NCI-H2227 (cell line): ENCODE results near the gene RAB17.

Experiments
- DNase-seq: peaks from one replicate; lab custom pipeline; 2025; ENCODE audit not compliant: unreplicated experiment; lab: John Stamatoyannopoulos, UW

Gene RAB17

DNA sequence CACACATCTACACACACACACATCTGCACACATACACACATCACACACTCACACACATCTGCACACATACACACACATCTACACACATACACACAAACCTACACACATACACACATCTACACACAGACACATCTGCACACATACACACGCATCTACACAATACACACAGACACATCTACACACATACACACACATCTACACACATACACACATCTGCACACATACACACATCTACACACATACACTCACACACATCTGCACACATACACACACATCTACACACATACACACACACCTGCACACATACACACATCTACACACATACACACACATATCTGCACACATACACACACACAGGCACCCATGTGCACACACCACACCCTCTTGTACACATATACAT, 24.6 kb downstream of the RAB17 start:
- no peak for DNase-seq

DNA sequence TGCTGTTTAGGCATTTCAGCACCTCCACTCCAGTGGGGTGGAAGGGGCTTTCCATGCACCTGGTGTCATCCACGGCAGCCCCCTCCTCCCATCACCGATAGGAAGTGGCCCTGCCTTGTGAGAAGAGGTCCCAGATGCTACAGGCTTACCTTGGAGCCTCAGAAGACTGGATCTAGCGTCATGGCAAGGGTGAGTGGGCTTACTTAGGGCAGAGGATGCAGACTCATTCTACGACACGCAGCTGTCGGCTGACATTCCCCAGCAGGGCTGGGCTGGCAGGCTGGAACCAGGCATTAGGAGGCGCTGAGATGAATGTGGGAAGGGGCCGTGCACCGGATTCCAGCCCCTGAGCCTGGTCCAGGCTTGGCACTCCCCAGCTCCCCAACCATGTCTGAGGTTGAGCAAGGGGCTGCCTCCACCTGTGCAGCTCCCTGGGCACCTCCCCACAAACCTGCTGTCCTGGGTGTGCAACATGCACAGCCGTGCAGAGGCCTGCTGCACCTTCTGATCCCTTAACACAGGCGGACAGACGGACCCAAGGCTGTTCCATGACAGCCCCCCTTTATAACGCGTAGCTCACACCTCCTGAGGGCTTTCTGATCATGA, 25.9 kb downstream of the RAB17 start:
- no peak for DNase-seq

DNA sequence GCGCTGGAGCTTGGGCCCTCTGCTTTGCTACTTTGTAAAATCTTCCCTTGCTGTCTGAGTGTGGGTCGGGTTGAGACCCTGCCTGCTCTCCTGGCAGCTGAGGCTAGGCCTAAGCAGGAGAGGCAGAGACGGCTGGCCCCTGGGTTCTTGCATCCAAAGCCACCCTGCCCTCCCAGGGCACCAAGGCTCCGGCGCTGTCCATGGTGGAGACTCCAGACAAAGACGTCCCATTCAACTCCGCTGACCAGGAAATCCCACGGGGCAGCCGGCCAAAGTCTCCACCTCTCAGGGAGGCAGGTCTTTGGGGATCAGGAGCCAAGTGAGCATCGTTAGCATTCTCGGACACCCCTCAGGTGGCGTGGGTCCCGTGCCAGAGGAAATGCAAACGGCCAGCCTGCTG, 26.7 kb downstream of the RAB17 start:
- no peak for DNase-seq

DNA sequence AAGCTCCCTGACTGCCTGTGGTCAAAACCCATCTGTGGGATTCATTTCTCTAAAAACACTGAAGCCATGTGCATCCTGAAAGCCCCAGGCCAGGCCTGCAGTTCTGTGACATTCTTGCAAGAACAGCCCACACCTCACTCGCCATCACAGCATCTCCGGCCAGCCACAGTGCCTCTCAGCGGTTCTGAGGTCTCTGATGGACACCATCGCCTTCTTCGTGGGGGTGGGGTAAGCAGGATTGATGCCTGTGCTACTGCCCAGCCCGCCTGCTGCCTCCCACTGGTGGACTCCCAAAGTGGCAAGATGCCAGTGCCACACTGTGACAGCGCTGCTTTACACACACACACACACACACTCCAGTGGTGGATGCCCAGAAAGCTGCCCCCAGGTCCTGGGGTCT, 29.3 kb downstream of the RAB17 start:
- no peak for DNase-seq

DNA sequence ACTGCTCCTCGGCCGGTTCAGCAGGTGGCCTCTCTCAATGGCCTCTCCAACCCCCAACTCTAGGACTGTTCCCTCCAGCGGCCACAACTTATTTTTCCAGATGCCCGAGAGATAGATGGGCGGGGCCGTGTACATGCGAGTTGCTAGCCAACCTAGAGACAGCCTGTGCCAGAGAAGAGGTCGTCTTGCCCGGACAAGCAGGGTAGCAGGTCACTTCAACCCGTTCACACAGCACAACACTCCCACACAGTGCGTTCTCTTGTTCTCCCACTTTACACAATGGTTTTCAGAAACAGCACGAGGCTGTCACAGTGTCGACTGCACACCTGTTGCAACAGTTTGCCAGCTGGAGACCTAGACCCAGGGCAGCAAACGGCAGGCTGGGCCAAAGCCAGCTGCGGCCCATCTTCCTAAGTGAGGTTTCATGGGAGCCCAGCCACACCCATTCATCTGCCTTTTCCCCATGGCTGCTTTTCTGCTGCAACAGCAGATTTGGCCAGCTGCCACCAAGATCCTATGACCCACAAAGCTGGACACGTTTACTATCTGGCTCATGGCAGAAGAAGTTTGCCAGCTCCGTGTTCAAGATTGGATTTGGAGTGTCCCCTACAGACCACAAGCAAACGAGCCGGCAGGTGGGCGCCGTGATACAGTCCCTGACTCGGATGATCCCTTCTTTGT, 31.4 kb downstream of the RAB17 start:
- DNase-seq: peak; percentile 19

DNA sequence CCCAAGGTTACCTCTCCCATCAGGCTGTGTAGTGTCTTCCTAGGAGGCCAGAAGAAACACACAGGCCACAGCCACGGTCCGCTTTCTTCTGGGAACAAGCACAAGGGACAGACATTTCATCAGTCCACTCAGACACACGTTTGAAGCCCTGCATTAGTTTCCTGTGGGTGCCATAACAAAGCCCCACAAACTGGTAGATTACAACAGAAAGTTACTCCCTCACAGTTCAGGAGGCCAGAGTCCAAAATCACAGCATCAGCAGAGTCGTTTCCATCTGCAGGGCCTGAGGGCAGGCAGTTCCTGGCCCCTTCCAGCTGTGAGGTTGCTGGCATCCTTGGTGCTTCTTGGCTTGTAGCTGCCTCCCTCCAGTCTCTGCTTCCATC, 32.9 kb downstream of the RAB17 start:
- DNase-seq: no peak

DNA sequence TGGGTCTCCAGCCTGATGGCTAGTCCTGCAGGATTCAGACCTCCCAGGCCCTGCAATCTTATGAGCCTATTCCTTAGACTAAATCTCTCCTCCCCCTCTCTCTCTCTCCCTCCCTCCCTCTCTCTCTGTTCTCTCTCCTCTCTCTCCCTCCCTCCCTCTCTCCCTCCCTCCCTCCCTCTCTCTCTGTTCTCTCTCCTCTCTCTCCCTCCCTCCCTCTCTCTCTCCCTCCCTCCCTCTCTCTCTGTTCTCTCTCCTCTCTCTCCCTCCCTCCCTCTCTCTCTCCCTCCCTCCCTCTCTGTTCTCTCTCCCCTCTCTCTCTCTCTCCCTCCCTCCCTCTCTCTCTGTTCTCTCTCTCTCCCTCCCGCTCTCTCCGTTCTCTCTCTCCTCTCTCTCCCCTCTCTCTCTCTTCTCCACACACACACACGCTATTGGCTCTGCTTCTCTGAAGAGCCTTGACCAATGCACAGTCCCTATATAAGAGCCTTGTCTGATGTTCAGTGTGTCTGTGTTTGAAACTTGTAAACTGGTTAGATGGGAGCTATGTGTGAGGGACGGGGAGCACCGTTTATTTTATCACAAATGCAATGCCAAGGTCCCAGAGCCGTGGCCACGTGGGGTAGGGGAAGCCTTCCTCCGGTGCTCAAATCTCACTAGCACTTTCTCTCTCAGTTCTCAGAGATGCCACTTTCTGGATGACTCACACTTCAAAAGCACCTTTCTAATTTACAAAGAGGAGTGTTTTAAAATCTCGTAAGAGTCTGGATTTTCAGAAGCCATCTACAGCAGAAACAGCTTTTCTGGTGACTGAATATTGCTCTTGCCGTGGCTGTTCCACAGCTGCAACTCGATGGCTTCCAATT, 33.5 kb downstream of the RAB17 start:
- no peak for DNase-seq

DNA sequence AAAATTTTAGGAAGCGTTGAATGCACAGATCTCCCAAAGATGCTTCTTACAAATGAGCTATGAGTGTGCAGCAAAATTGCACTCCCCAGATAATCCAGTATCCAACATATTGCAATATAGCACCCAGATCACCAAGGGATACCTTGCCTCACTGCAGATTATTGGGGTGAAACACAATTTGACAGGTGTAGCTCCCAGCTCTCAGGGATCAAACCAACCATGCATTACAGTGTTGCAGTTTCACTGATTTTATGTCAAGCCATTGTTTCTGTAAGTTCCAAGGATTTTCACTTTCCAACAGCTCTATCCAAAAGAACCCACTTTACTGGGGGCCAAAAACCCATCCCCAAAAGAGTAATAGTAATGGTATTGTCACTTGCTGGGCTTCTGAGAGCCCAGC, 35.0 kb downstream of the RAB17 start:
- no peak for DNase-seq

DNA sequence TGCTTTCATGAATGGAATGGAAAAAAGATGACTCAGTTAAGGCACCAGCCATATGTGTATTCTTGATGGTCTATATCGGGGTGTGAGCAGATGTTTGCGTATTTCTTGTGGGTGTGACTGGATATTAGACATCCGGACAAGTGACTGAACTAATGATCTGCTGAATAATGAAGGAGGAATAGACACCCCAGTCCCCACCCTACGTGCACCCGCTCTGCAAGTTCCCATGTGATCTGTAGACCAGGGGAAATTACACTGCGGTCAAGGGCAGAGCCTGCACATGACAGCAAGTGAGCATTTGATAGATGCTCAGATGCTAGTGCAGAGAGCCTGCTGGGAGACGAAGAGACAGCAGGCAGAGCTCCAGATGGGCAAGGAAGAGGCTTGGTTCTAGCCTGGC, 36.6 kb downstream of the RAB17 start:
- no peak for DNase-seq

DNA sequence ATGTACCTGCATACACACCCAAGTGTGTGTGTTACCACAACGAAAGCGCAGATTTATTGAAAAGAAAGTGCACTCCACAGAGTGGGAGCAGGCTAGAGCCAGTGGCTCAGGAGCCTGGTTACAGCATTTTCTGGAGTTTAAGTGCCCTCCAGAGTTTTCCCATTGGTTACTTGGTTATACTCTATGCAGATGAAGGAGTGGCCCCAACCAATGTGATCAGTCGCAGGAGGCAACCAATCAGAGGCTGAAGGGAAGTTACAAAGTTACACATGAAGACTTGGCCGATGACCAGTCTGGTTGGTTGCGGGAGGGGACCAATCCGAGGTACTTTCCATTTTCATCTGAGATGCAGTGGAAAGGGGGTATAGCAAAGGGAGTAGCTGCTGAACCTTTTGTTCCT, 37.6 kb downstream of the RAB17 start:
- DNase-seq: no peak

DNA sequence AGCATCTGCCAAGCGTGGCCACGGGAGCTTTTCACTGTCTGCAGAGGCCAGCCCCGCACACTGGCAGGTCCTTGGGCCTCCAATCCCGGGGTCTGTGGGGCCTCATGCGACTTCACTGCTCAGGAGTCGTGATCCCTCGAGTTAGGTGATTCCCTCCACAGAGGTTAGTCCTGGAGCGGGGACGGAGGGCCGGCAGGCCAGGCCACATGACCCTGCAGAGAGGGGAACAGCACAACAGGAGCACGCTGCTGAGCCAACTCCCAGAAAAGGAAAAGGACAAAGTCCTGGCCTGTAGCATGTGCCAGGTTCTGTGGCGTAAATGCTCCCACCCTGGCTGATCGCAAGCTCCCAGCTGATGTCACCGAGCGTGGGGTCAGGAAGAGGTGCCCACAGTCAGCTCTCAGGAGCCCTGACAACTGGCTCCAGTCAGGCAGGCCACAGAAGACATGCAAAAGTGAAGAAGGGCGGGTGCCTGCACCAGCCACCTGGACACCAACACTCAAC, 39.4 kb downstream of the RAB17 start:
- no peak for DNase-seq

DNA sequence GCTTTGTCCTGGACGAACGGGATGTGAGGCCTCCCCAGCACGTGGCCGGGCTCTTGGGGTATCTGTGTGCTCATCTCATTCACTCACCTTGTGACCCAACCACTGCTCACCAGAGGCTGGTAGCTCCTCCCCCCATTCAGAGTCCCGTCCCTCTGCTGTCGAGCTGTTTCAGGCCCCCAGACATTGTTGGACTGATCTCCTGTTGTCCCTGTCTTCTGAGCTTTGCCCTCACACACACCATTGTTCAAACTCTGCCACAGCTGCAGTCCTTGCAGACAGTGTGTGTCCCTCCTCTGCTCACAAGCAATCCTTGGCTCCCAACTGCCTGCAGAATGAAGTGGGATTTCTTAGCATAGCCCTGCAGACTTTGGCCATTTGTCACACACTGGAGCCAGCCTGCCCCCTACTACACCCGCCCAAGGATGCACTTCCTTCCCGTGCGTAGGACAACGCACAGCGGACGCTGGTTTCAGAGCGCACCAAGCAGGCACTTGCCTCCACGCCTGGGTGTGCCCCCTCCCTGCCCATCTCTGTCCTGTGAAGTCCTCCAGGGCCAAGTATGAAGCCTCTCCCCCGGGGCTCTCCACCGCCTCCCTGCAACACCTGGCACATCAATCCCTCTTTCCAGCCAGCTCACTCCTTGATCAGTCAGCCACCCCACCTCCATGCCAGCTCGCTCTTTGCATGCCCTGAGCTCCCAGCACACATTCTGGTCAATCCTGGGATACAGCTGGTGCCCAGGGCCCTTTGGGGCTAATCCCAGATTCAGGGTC, 40.7 kb downstream of the RAB17 start:
- no peak for DNase-seq

DNA sequence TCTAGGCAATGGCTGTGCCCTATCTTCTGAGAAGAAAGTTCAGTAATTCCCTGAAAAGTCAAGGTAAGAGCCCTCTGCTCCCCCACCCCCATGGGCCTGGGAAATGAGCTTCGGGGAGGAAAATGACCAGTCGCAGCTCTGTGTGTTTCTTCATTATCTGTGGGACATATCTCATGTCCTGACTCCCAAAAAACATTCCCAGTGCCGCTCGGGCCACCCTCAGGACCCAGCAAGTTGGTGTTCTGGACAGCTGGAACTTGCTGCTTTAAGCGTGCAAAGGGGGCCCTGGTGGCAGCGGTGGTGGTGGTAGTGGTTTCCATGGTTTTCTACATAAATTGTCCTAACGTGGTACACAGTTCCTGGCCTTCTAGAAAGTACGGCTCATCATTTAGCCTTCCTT, 41.3 kb downstream of the RAB17 start:
- no peak for DNase-seq

DNA sequence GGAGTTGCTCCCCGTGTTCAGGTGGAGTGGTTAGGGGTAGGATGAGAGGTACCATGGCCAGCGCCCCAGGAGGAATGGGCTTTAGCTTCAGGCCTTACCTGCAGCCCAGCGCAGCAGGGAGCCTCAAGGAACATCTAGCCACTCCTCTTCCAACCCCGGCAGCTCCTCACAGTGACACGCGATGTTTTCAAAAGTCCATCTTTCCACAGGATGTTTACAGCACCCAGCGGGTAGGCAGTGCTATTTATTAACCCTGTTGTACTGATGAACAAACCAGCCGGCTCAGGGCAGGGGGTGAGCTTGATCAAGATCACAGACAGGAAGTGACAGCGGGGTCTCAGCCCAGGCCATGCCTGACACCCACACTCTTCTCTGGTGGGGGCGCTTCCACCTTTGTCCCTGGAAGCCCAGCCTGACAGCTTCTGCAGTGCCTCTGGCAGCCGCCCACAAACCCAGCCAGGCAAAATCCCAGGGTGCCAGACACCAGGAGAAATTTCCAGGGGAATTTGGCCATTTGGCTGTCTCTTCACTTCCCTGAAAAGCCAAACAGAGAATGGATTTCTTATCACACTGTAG, 42.6 kb downstream of the RAB17 start:
- no peak for DNase-seq

DNA sequence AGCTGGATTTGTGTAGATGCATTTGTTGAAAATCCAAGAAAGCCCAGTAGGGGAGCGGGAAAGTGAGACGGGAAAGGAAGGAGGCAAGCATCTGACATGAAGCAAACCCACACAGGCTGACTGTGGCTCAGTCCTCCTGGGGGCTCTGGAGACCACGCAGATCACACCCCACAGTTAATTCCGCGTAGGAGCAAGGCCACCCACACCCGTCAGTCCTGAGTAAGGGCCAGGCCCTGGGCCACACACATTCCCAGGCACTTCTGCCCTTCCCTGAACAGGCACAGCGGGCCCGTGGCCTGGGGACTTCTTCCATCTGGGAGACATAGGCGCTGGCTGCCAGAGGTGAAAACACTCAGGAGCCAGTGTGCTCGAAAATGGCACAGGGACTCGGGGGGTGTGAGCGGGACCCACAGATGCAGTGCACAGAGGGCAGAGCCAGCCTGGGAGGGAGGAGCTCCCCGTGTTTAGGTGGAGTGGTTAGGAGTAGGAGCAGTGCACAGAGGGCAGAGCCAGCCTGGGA, 43.6 kb downstream of the RAB17 start:
- DNase-seq: no peak

DNA sequence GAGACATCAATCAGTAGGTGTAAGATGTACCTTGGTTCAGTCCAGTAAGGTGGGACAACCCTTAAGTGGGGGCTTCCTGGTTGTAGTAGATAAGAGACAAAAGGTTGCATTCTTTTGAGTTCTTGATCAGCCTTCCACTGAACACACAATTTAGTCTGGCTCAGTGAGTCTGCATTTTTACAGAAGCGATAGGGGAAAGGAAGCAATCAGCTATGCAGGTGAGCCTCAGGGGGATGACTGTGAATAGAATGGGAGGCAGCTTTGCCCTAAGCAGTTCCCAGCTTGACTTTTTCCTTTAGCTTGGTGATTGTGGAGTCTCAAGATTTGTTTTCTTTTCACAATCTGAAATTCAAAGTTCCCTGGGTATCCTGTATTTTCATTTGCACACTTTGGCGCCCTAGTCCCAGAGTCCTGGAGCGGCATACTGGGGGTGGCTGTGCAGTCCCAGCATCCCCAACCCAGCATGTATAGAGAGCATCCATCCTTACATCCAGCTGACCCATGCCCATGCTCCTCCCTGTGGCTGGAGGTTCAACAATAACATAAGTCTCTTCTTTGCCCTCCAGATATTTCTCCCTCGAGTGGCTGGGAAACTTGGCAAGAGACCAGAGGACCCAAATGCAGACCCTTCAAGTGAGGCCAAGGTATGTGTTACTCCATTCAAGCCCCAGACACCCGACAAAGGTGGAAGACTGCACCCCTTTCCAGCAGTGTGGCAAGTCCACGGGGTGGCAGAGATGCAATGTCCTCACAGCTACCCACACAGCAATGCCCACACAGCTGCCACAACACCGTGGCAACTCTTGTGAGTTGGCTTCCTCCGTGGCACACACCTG, 44.3 kb downstream of the RAB17 start:
- DNase-seq: no peak

DNA sequence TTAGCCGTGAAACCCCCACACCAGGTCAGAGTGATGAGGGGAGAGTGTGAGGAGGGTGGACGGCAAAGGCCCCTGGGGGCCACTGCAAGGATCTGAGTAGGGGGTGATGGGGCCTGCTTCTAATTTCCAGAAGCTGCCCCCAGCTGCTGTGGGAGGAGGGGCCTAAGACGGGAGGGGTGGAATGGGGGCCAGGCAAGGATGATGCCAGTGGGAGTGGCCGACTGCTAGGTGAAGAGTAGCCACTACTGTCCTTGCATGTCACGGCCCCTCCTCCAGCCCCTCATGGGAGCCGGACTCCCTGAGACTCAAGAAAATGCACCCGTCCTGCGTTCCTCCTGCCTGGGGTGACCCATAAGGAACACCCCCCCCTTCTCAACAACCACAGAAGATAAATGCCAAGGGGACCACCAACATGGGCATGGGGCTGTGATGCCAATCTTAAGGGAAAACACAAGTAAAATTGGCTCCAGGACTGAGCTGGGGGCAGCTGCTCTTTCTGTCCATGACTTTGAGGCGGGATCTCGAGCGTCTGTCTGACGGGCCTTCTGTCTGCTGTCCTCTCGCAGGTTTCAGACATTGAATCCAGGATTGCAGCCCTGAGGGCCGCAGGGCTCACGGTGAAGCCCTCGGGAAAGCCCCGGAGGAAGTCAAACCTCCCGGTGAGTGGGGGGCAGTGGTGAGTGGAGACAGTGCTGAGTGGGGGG, 48.4 kb downstream of the RAB17 start:
- DNase-seq: no peak

DNA sequence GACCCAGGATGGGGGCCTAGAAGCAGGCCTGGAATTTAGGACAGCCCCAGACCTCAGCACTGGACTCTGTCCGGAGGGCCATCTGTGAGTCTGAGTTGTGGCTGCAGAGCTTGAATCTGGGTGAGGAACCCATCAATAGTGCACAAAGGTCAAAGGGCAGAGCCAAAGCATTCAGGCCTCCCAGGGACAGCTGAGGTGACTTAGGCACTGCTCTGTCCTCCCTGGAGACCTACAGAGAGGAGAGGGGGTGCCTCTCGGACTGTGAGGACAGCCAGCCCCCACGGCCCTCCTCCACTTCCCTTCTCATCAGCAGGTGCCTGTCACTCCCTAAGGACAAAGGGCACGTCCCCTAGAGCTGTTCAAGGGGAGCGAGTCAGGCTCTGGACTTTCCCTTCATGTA, 49.3 kb downstream of the RAB17 start:
- no peak for DNase-seq

DNA sequence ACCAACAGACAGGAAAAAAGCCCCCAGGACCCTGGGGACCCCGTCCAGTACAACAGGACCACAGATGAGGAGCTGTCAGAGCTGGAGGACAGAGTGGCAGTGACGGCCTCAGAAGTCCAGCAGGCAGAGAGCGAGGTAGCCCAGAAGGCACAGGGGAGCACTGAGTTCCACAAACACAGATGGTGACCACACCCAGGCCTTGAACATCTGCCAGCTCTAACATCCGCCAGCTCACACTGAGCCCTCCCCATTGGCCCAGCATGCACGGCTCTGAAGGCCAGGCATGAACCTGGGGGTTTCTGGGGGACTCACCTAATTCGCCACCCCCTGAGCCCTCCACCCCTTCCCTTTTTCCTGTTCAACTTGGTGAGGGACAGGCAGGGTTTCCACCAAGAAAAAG, 49.7 kb downstream of the RAB17 start:
- DNase-seq: no peak
